ENCODE measurements around the gene RCOR2. TPM values are rescaled to one million over a fixed set of nuclear protein-coding genes. Genes with fewer than 3 reads are reported as not detected.

RCOR2 gene
- total RNA-seq, 4 donors from 2014 or later = 0.64 to 0.82 TPM; not detected in 2

DNA sequence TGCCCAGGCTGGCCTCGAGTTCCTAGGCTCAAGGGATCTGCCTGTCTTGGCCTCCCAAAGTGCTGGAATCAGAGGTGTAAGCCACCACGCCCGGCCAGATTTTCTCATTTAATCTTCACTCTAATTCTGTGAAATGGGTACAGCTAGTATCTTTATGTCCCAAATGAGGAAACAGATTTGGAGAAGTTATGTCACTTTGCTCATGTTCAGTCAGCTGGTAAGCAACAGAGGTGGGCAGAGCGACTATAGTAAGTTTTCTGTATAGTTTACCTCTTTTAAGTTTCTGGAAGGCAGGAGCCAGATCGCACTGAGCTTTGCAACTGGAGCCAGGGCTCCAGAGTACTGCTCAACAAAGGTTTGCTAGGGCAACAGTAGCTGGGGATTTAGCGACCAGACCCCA, 33.2 kb downstream of the RCOR2 start:
- in situ Hi-C loops (cut with MboI; ENCODE audit: low pct_ligation_motif_present in 1 of 4, low pct_unique_long_range_greater_than_20kb in 1 of 4, low sequenced_read_pairs in 3 of 4) = no loop called here
- intact Hi-C loops (cut with DNase I; ENCODE audit: low total_unique reads) = no loop called here
- WGBS, 2 donors (ENCODE audit: low coverage in 1 of 2) = 80 to 82% methylated on average over 2 to 6 of the region's 6 CpGs
- H3K4me1 ChIP-seq = peaks cover 24 to 84% (median 59%) of the 10 kb centered on the region in 4 donors
- no peak for DNase-seq
- TF ChIP-seq EP300 (IDR thresholded peaks at IDR 0.05; ENCODE audit: low read depth) (no peak), POLR2A (IDR thresholded peaks at IDR 0.05) (no peak), POLR2AphosphoS5 (IDR thresholded peaks at IDR 0.05) (no peak)
- TF ChIP-seq, protein P1, sequence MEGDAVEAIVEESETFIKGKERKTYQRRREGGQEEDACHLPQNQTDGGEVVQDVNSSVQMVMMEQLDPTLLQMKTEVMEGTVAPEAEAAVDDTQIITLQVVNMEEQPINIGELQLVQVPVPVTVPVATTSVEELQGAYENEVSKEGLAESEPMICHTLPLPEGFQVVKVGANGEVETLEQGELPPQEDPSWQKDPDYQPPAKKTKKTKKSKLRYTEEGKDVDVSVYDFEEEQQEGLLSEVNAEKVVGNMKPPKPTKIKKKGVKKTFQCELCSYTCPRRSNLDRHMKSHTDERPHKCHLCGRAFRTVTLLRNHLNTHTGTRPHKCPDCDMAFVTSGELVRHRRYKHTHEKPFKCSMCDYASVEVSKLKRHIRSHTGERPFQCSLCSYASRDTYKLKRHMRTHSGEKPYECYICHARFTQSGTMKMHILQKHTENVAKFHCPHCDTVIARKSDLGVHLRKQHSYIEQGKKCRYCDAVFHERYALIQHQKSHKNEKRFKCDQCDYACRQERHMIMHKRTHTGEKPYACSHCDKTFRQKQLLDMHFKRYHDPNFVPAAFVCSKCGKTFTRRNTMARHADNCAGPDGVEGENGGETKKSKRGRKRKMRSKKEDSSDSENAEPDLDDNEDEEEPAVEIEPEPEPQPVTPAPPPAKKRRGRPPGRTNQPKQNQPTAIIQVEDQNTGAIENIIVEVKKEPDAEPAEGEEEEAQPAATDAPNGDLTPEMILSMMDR (IDR thresholded peaks at IDR 0.05) = no peak
- H3K27ac ChIP-seq = peak overlapping the region; percentile 38 to 66 (median 57)
- H3K4me3 ChIP-seq = no peak overlapping the region
- no peaks in the 10 kb centered on the region for H3K9me3 ChIP-seq
- H3K36me3 ChIP-seq = no peaks in the 10 kb centered on the region
- H3K27me3 ChIP-seq = no peaks in the 10 kb centered on the region

DNA sequence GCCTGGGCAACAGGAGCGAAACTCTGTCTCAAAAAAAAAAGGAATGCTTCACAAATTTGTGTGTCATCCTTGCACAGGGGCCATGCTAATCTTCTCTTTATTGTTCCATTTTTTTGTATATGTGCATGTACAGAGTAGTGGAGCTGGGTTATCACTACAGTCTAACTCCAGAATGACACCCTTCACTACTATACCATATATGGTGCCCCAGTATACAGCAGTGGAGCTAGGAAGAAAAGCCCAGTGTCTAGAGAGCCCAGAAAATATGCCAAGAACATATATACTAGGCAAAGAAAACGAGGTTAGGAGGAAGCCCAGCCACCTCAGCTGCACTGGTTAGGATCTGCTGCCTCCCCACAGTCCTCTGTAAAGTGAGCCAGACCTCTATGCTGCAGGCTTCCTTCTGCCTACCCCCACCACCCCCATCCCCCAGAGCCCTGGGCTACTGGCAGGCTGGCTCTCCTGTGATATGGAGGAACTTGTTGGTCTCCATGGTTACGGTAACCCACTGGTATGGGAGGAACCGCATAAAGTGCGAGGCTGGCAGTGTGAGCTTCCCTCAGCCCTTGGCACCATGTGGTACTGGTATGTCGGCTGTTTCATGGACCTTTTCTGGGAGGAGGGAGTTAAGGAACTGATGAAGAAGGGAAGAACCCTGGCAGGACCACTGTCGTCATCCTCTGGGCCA, 34.3 kb downstream of the RCOR2 start:
- no peaks in the 10 kb centered on the region for H3K9me3 ChIP-seq
- no peaks in the 10 kb centered on the region for H3K36me3 ChIP-seq
- DNase-seq = no peak
- intact Hi-C loops (cut with DNase I; ENCODE audit: low total_unique reads) (no loop called here), in situ Hi-C loops (cut with MboI; ENCODE audit: low pct_ligation_motif_present in 1 of 4, low pct_unique_long_range_greater_than_20kb in 1 of 4, low sequenced_read_pairs in 3 of 4) (no loop called here)
- H3K4me3 ChIP-seq = no peak overlapping the region
- WGBS, 2 donors (ENCODE audit: low coverage in 1 of 2) = 77 to 80% methylated on average over 2 to 7 of the region's 7 CpGs
- TF ChIP-seq EP300 (IDR thresholded peaks at IDR 0.05; ENCODE audit: low read depth) = no peak
- no peak for TF ChIP-seq POLR2AphosphoS5 (IDR thresholded peaks at IDR 0.05)
- no peak for TF ChIP-seq POLR2A (IDR thresholded peaks at IDR 0.05)
- TF ChIP-seq, protein P1 (IDR thresholded peaks at IDR 0.05) = no peak
- H3K4me1 ChIP-seq = peaks cover 16 to 76% (median 49%) of the 10 kb centered on the region in 4 donors
- H3K27me3 ChIP-seq = no peaks in the 10 kb centered on the region
- H3K27ac ChIP-seq = no peak overlapping the region

DNA sequence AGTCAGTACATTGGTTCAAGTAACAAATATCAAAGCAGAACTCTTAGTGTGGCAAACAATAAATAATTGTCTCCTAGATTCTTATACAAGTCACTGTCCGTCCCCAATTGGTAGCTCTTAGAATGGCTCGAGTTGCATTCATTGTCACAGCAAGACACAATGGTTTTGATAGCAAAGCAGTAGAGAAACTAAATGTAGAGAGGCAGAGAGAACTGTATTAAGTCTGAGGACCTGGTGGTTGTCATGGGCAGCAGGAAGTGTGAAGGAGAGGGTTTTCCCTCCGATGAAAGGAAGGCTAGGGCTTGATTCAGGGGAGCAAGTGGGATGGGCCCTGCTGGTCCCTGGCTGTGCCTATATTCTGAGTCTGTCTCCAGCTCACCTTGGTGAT, 36.6 kb downstream of the RCOR2 start:
- 40 to 43% methylated on average over 3 of the region's 3 CpGs for WGBS, 2 donors (ENCODE audit: low coverage in 1 of 2)
- peaks cover 11 to 61% (median 40%) of the 10 kb centered on the region in 4 donors for H3K4me1 ChIP-seq
- no peaks in the 10 kb centered on the region for H3K27me3 ChIP-seq
- H3K9me3 ChIP-seq = no peaks in the 10 kb centered on the region
- intact Hi-C loops (cut with DNase I; ENCODE audit: low total_unique reads) (no loop called here), in situ Hi-C loops (cut with MboI; ENCODE audit: low pct_ligation_motif_present in 1 of 4, low pct_unique_long_range_greater_than_20kb in 1 of 4, low sequenced_read_pairs in 3 of 4) (no loop called here)
- H3K27ac ChIP-seq = peak overlapping the region in 3 of 4 donors; percentile 56 to 67 (median 59)
- DNase-seq = no peak
- H3K36me3 ChIP-seq = no peaks in the 10 kb centered on the region
- TF ChIP-seq EP300 (IDR thresholded peaks at IDR 0.05; ENCODE audit: low read depth) (no peak), POLR2AphosphoS5 (IDR thresholded peaks at IDR 0.05) (no peak), POLR2A (IDR thresholded peaks at IDR 0.05) (no peak)
- TF ChIP-seq, protein P1 (IDR thresholded peaks at IDR 0.05) = no peak
- H3K4me3 ChIP-seq = no peak overlapping the region

DNA sequence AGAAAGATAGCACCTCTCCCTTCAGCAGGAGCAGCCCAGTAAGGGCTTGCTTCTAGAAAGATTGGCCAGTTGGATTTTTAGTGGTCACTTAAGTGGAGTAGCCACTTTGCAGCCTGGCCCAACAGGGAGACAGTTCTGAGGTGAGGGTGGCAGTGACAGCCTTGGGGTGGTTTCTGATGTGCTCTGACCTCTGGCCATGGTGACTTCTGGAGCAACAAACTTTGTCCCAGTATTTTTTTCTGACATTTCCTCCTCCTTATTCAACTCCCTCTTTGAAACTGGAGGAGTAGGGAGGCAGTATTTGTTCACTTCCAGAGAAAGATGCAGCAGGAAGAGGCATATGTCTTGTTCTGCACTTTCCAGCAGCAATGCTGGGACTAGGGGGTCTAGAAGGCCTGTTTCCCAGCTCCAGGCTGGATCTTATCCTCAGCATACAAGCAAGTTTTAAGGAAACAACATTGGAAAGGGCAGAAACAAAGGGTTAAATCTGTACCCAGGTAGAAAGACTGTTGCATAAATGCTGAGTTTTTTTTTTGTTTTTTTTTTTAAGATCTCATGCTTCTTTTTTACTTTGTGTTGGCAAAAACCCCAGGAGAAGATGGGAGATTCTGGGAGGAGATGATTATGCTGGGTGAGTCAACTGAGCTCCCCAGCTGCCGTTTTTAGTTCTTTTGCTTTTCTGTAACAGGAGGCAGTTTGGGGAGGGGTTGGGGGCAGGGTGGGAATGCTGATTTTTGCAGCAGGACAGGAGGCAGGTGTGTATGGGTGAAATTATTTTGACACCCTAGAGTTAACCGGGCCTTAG, 37.2 kb downstream of the RCOR2 start:
- H3K27ac ChIP-seq = peak overlapping the region; percentile 36 to 67 (median 58)
- TF ChIP-seq POLR2AphosphoS5 (IDR thresholded peaks at IDR 0.05) (peak in 1 of 3 donors; percentile 28), POLR2A (IDR thresholded peaks at IDR 0.05) (no peak), EP300 (IDR thresholded peaks at IDR 0.05; ENCODE audit: low read depth) (no peak)
- TF ChIP-seq, protein P1 (IDR thresholded peaks at IDR 0.05) = no peak
- no peaks in the 10 kb centered on the region for H3K36me3 ChIP-seq
- H3K9me3 ChIP-seq = no peaks in the 10 kb centered on the region
- H3K27me3 ChIP-seq = no peaks in the 10 kb centered on the region
- 22 to 25% methylated on average over 2 of the region's 2 CpGs for WGBS, 2 donors (ENCODE audit: low coverage in 1 of 2)
- in situ Hi-C loops (cut with MboI; ENCODE audit: low pct_ligation_motif_present in 1 of 4, low pct_unique_long_range_greater_than_20kb in 1 of 4, low sequenced_read_pairs in 3 of 4) = no loop called here
- intact Hi-C loops (cut with DNase I; ENCODE audit: low total_unique reads) = no loop called here
- peak; percentile 31 for DNase-seq
- H3K4me1 ChIP-seq = peaks cover 11 to 56% (median 40%) of the 10 kb centered on the region in 4 donors
- no peak overlapping the region for H3K4me3 ChIP-seq
